Liver (tissue), 3 donors: ENCODE results near the gene SNRPA.

ENCODE experiments used
- EGR1 ChIP-seq, 2 donors: IDR thresholded peaks; 2 replicates each; pipeline ENCODE4 v1.6.1; 2016 to 2018; ENCODE audit warnings: antibody characterized with exemption in 2 of 2, low read depth in 2 of 2
- FOXA1 ChIP-seq: IDR thresholded peaks from 2 replicates; pipeline ENCODE4 v1.6.1; 2016; ENCODE audit warnings: antibody characterized with exemption
- RAD21 ChIP-seq, 2 donors: IDR thresholded peaks; 2 replicates each; pipeline ENCODE4 v1.6.1; 2016; ENCODE audit warnings: antibody characterized with exemption in 2 of 2, mild to moderate bottlenecking in 2 of 2
- REST ChIP-seq: IDR thresholded peaks from 2 replicates; pipeline ENCODE4 v1.6.1; 2016; ENCODE audit warnings: antibody characterized with exemption, mild to moderate bottlenecking
- SP1 ChIP-seq: IDR thresholded peaks from 2 replicates; pipeline ENCODE4 v1.6.1; 2018; ENCODE audit warnings: antibody characterized with exemption, mild to moderate bottlenecking
- TAF1 ChIP-seq: conservative IDR thresholded peaks from 2 replicates; pipeline ENCODE4 v1.6.1; 2016; ENCODE audit warnings: antibody characterized with exemption, mild to moderate bottlenecking
- ZBTB33 ChIP-seq: IDR thresholded peaks from 2 replicates; pipeline ENCODE4 v1.6.1; 2016; ENCODE audit warnings: antibody characterized with exemption
- TF ChIP-seq, protein P1 (sequence below): fragments of 150-350 bp; IDR thresholded peaks from 2 replicates; pipeline ENCODE4 v1.5.1; 2017; ENCODE audit warnings: improper control_type of control experiment, low read depth, low read length; ENCODE audit not compliant: missing input control
- TF ChIP-seq, protein P2 (sequence below): IDR thresholded peaks from 2 replicates; pipeline ENCODE4 v1.6.1; 2016; ENCODE audit warnings: antibody characterized with exemption
- donor health status: healthy.
- donor health status: healthy.

GRCh38 chr19:40807147-40808020 is 56.4 kb downstream of the SNRPA start:
- TF ChIP-seq, protein P1, sequence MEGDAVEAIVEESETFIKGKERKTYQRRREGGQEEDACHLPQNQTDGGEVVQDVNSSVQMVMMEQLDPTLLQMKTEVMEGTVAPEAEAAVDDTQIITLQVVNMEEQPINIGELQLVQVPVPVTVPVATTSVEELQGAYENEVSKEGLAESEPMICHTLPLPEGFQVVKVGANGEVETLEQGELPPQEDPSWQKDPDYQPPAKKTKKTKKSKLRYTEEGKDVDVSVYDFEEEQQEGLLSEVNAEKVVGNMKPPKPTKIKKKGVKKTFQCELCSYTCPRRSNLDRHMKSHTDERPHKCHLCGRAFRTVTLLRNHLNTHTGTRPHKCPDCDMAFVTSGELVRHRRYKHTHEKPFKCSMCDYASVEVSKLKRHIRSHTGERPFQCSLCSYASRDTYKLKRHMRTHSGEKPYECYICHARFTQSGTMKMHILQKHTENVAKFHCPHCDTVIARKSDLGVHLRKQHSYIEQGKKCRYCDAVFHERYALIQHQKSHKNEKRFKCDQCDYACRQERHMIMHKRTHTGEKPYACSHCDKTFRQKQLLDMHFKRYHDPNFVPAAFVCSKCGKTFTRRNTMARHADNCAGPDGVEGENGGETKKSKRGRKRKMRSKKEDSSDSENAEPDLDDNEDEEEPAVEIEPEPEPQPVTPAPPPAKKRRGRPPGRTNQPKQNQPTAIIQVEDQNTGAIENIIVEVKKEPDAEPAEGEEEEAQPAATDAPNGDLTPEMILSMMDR: peak; percentile 27
- no peak for TF ChIP-seq REST
- no peak for TF ChIP-seq TAF1
- no peak for TF ChIP-seq SP1
- no peak for TF ChIP-seq ZBTB33
- TF ChIP-seq EGR1 (IDR thresholded peaks at IDR 0.05; ENCODE audit: low read depth in 2 of 2): no peak
- TF ChIP-seq FOXA1: no peak
- TF ChIP-seq, protein P2, sequence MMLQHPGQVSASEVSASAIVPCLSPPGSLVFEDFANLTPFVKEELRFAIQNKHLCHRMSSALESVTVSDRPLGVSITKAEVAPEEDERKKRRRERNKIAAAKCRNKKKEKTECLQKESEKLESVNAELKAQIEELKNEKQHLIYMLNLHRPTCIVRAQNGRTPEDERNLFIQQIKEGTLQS: no peak
- peak; percentile 28 to 67 for TF ChIP-seq RAD21 (IDR thresholded peaks at IDR 0.05)
